ENCODE measurements around the gene THY1.
"Not testable (repeated sequence)": the region's sequence is repeated elsewhere in the genome, so short reads cannot be mapped to it uniquely, and the experiment has no call there.

THY1 gene

DNA sequence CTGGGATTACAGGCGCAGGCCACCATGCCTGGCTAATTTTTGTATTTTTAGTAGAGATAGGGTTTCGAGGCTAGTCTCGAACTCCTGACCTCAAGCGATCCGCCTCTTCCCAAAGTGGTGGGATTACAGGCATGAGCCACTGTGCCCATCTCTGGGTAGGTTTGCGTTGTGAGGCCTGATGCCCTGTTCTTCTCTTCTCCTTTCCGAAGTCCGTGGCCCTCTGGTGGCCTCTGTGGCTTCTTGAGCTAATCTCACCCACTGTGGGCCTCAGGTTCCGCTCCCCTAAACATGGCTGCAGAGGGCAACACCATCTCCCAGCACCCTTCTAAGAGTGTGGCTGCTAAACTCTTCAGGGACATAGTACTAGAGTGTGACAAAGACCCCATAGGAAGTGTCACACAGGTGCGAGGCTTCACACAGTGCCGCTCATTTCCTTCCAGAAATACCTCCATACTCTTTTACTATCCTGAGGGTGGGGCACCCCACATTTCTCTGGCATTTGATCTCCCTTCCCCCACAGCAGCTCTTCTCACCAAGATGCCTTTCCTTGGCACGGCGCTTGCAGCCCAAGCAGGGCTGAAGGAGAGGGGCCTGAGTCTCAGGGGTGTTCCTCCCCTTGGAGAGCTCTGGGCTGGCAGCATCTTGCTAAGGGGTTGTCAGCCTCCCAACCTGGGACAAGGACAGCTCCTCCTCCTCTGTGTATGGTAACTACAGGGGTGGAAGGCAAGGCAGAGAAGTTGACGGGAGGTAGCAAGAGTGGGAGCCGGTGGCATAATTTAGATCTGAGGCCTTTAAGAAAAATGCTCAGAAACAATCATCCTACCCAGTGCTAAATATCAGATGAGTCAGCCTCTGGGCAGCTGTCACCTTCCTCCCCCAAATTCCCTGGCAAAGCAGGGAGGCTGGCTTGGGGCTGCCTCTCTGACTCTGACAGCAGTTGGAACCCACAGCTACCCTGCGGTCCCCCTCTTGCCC is 6.1 kb downstream of the THY1 start:
- no peak overlapping the region for H3K27ac ChIP-seq (ENCODE audit: low read depth, low read length)
- H3K4me3 ChIP-seq (ENCODE audit: low read length) = no peak overlapping the region
- 77% methylated on average over 16 of the region's 16 CpGs for WGBS
- H3K9me3 ChIP-seq (ENCODE audit: insufficient read depth, low read depth, low read length) = no peaks in the 10 kb centered on the region
- H3K4me1 ChIP-seq (ENCODE audit: insufficient read depth, low read length) = peaks cover 15% of the 10 kb centered on the region
- H3K36me3 ChIP-seq (ENCODE audit: insufficient read depth, low read length) = peaks cover 28% of the 10 kb centered on the region
- H3K9ac ChIP-seq (ENCODE audit: low read depth, low read length) = peak overlapping the region; percentile 3; the same call in 1 of the 2 replicates
- no peaks in the 10 kb centered on the region for H3K27me3 ChIP-seq (ENCODE audit: insufficient read depth, low read length)

DNA sequence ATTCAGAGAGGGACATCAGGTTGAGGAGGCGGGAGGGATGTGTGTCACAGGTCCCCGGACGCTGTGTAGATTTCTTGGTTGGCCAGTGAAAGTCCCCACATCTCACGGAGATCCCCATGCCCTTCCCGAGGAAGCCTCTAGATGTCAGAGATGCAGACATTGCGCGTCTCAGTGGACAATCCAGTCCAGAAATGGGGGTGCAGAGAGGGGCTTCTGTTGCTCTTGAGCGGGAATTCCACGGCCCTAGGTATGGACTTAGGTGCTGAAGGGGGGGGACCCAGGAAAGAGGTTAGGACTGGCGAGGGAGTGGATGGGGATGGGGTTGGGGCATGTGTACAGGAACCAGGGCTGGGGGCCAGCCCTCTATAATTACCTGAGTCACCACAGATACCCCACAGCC is 7.0 kb downstream of the THY1 start:
- Histone ChIP-seq H3K9me3 (ENCODE audit: insufficient read depth, low read depth, low read length) (no peaks in the 10 kb centered on the region), H3K27ac (ENCODE audit: low read depth, low read length) (no peak overlapping the region), H3K27me3 (ENCODE audit: insufficient read depth, low read length) (no peaks in the 10 kb centered on the region), H3K4me1 (ENCODE audit: insufficient read depth, low read length) (peaks cover 13% of the 10 kb centered on the region), H3K4me3 (ENCODE audit: low read length) (no peak overlapping the region), H3K9ac (ENCODE audit: low read depth, low read length) (no peak overlapping the region), H3K36me3 (ENCODE audit: insufficient read depth, low read length) (peaks cover 28% of the 10 kb centered on the region)
- 93% methylated on average over 10 of the region's 10 CpGs for WGBS

DNA sequence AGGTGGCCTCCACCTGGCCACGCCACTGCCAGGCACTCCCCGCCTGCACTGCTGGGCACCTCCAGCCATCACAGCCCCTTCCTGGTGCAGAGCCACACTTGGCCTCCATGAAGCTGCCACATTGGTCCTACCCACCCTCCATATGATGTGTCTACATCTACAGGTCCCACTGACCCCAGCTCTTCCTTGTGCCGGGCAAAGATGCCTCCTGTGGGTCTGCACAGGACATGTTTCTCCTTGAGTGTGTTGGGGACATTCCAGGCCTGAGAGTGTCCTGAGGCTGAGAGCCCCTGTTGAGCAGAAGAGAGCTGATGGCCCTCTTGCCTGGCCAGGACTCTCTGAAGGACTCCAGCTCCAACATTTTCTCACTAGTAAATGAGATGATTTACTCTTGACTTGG is 7.5 kb downstream of the THY1 start:
- 90% methylated on average over 3 of the region's 3 CpGs for WGBS
- peaks cover 24% of the 10 kb centered on the region for H3K36me3 ChIP-seq (ENCODE audit: insufficient read depth, low read length)
- no peaks in the 10 kb centered on the region for H3K9me3 ChIP-seq (ENCODE audit: insufficient read depth, low read depth, low read length)
- H3K9ac ChIP-seq (ENCODE audit: low read depth, low read length) = no peak overlapping the region
- peaks cover 8% of the 10 kb centered on the region for H3K4me1 ChIP-seq (ENCODE audit: insufficient read depth, low read length)
- no peak overlapping the region for H3K4me3 ChIP-seq (ENCODE audit: low read length)
- no peak overlapping the region for H3K27ac ChIP-seq (ENCODE audit: low read depth, low read length)
- no peaks in the 10 kb centered on the region for H3K27me3 ChIP-seq (ENCODE audit: insufficient read depth, low read length)

DNA sequence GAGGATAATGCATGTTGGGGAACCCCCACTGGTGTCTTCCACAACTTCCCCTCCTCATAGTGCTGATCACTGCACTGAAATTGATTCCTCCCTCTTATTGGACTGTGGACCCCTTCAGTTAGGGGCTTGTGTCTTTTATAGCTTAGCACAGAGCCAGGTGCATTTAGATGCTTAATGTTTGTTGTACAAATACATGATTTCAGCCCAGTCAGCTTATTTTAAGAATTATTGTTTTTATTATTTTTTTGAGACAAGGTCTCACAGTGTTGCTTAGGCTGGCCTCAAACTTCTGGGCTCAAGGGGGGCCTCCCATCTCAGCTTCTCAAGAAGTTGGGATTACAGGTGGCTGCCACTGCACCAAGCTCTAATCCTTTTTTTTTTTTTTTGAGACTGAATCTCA is 8.2 kb downstream of the THY1 start:
- no peaks in the 10 kb centered on the region for H3K9me3 ChIP-seq (ENCODE audit: insufficient read depth, low read depth, low read length)
- peaks cover 6% of the 10 kb centered on the region for H3K4me1 ChIP-seq (ENCODE audit: insufficient read depth, low read length)
- H3K27ac ChIP-seq (ENCODE audit: low read depth, low read length) = no peak overlapping the region
- no peak overlapping the region for H3K9ac ChIP-seq (ENCODE audit: low read depth, low read length)
- H3K4me3 ChIP-seq (ENCODE audit: low read length) = no peak overlapping the region
- H3K27me3 ChIP-seq (ENCODE audit: insufficient read depth, low read length) = no peaks in the 10 kb centered on the region
- peaks cover 16% of the 10 kb centered on the region for H3K36me3 ChIP-seq (ENCODE audit: insufficient read depth, low read length)

DNA sequence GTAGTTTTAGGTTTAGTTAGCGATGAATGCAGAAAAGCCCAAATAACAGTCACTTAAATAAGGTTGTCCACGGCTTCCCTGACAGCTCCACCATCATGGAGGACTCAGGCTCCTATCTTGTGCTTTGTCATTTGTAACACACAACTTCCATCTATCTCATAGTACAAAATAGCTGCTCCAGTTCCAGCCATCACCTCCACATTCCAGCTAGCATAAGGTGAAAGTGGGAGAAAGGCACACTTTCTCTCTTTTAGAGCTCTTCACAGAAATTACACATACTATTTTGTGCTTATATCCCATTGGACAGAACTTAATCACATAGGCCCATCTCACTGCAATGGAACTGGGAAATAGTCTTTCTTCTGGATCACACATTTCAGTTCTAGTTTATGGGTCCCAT is 8.7 kb downstream of the THY1 start:
- H3K27ac ChIP-seq (ENCODE audit: low read depth, low read length) = no peak overlapping the region
- peaks cover 12% of the 10 kb centered on the region for H3K36me3 ChIP-seq (ENCODE audit: insufficient read depth, low read length)
- H3K27me3 ChIP-seq (ENCODE audit: insufficient read depth, low read length) = no peaks in the 10 kb centered on the region
- H3K9me3 ChIP-seq (ENCODE audit: insufficient read depth, low read depth, low read length) = no peaks in the 10 kb centered on the region
- H3K4me1 ChIP-seq (ENCODE audit: insufficient read depth, low read length) = peaks cover 6% of the 10 kb centered on the region; the same call in 1 of the 2 replicates
- WGBS = 95% methylated on average over 2 of the region's 2 CpGs
- H3K9ac ChIP-seq (ENCODE audit: low read depth, low read length) = no peak overlapping the region
- H3K4me3 ChIP-seq (ENCODE audit: low read length) = no peak overlapping the region

DNA sequence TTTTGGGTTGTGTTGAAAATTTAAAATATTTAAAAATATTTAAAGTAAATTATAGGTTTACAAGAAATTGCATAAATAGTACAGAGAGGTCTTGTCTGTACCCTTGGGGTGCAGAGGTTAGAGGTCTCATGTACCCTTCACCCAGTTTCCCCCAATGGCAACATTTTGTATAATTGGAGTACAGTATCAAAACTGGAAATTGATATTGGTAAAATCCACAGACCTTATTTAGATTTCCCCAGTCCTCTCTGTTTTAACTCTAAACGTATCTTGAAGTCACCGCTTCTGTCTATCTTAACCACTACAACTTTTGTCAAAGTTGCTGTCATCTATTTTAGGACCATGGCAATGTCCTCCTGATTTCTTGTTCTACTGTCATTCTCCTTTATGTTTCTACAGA is 10.9 kb downstream of the THY1 start:
- no peaks in the 10 kb centered on the region for H3K36me3 ChIP-seq (ENCODE audit: insufficient read depth, low read length)
- no peaks in the 10 kb centered on the region for H3K27me3 ChIP-seq (ENCODE audit: insufficient read depth, low read length)
- H3K4me1 ChIP-seq (ENCODE audit: insufficient read depth, low read length) = no peaks in the 10 kb centered on the region
- no peaks in the 10 kb centered on the region for H3K9me3 ChIP-seq (ENCODE audit: insufficient read depth, low read depth, low read length)
- no peak overlapping the region for H3K4me3 ChIP-seq (ENCODE audit: low read length)
- WGBS = 98% methylated on average over 2 of the region's 2 CpGs
- no peak overlapping the region for H3K9ac ChIP-seq (ENCODE audit: low read depth, low read length)
- H3K27ac ChIP-seq (ENCODE audit: low read depth, low read length) = no peak overlapping the region

DNA sequence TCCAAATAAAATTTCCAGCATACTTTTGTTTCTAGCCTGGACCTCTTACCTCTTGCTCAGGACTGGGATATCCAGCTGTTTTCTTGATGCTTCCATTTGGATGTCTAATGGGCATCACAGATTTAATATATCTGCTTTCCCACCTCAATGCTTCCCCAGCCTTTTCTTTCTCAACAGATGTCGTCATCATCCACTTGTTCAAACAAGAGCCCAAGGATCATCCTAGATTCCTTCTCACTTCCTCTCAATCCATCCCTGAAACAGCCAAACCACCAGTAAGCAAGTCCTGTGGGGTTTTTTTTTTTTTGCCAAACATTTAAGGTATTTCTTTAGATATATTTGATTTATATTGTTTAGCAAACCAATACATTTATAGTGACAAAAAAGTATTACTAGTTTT is 12.5 kb downstream of the THY1 start:
- Histone ChIP-seq H3K9ac (ENCODE audit: low read depth, low read length) (no peak overlapping the region), H3K36me3 (ENCODE audit: insufficient read depth, low read length) (no peaks in the 10 kb centered on the region), H3K4me1 (ENCODE audit: insufficient read depth, low read length) (no peaks in the 10 kb centered on the region), H3K27ac (ENCODE audit: low read depth, low read length) (no peak overlapping the region), H3K4me3 (ENCODE audit: low read length) (no peak overlapping the region), H3K27me3 (ENCODE audit: insufficient read depth, low read length) (no peaks in the 10 kb centered on the region), H3K9me3 (ENCODE audit: insufficient read depth, low read depth, low read length) (no peaks in the 10 kb centered on the region)
- 87% methylated on average over 1 of the region's 1 CpG for WGBS

DNA sequence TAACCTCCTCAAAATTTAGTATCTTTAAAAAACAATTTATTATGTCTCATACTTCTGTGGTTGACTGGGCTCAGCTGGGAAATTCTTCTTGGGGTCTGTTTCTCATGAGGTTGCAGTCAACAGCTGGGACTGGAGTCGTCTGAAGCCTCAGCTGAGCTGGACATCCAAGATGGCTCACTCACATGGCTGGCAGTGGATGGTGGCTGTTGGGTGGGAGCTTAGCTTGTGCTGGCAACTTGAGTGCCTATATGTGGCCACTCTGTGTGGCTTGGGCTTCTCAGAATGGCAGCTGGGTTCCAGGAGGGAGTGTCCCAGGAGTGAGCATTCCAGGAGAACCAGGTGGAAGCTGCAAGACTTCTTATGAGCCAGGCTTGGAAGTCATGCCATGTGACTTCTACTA is 13.2 kb downstream of the THY1 start:
- Histone ChIP-seq H3K9me3 (ENCODE audit: insufficient read depth, low read depth, low read length) (no peaks in the 10 kb centered on the region), H3K9ac (ENCODE audit: low read depth, low read length) (no peak overlapping the region), H3K4me1 (ENCODE audit: insufficient read depth, low read length) (no peaks in the 10 kb centered on the region), H3K4me3 (ENCODE audit: low read length) (no peak overlapping the region), H3K27ac (ENCODE audit: low read depth, low read length) (no peak overlapping the region), H3K36me3 (ENCODE audit: insufficient read depth, low read length) (no peaks in the 10 kb centered on the region), H3K27me3 (ENCODE audit: insufficient read depth, low read length) (no peaks in the 10 kb centered on the region)
- WGBS = 91% methylated on average over 1 of the region's 1 CpG

DNA sequence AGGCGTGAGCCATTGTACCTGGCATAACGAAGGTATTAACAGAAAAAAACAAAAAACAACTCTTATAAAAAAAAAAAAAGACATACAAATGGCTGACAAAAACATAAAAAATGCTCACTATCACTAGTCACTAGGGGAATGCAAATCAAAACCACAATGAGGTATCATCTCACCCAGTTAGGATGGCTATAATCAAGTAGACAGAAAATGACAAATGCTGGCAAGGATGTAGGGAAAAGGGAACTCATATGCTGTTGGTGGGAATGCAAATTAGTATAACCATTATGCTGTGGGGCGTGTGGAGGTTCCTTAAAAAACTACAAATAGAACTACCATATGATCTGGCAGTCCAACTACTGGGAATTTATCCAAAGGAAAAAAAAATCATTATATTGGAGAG is 17.0 kb downstream of the THY1 start:
- WGBS = 93% methylated on average over 2 of the region's 3 CpGs
- no peaks in the 10 kb centered on the region for H3K4me1 ChIP-seq (ENCODE audit: insufficient read depth, low read length)
- no peaks in the 10 kb centered on the region for H3K27me3 ChIP-seq (ENCODE audit: insufficient read depth, low read length)
- H3K9ac ChIP-seq (ENCODE audit: low read depth, low read length) = no peak overlapping the region
- no peak overlapping the region for H3K27ac ChIP-seq (ENCODE audit: low read depth, low read length)
- H3K36me3 ChIP-seq (ENCODE audit: insufficient read depth, low read length) = no peaks in the 10 kb centered on the region
- H3K4me3 ChIP-seq (ENCODE audit: low read length) = no peak overlapping the region
- H3K9me3 ChIP-seq (ENCODE audit: insufficient read depth, low read depth, low read length) = peaks cover 2% of the 10 kb centered on the region; the same call in 1 of the 2 replicates

DNA sequence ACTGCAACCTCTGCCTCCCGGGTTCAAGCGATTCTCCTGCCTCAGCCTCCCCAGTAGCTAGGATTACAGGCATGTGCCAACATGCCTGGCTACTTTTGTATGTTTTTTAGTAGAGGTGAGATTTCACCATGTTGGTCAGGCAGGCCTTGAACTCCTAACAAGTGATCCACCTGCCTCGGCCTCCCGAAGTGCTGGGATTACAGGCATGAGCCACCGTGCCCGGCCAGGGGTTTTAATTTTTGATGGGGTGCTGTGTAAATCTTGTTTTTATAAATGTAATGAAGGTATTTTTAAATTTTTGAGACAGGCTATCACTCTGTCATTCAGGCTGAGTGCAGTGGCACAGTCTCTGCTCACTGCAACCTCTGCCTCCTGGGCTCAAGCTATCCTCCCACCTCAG is 17.5 kb downstream of the THY1 start:
- H3K4me3 ChIP-seq (ENCODE audit: low read length); H3K9ac ChIP-seq (ENCODE audit: low read depth, low read length); H3K27me3 ChIP-seq (ENCODE audit: insufficient read depth, low read length); H3K4me1 ChIP-seq (ENCODE audit: insufficient read depth, low read length); H3K36me3 ChIP-seq (ENCODE audit: insufficient read depth, low read length); H3K27ac ChIP-seq (ENCODE audit: low read depth, low read length); H3K9me3 ChIP-seq (ENCODE audit: insufficient read depth, low read depth, low read length): not testable (repeated sequence)
- whole genome bisulfite sequencing = 98% methylated on average over 6 of the region's 6 CpGs

DNA sequence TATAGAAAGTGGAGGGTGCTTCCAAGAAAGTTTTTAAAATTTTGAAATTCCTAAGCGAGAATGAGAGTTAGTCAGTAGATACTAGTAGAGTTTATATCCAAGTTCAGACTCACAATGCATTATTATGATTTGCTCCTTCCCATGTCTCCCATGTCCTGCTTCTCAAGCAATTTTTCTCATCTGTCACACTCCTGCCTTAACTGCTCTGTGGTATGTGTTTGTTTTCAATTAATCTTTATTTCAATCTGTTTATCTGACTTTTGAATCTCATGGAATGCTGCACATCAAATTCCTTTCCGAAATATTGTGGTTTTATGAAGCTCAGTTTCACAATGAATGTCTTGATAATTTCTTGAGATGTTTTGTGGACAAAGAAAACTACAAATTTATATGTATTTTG is 18.1 kb downstream of the THY1 start:
- H3K27ac ChIP-seq (ENCODE audit: low read depth, low read length) = no peak overlapping the region
- no peaks in the 10 kb centered on the region for H3K27me3 ChIP-seq (ENCODE audit: insufficient read depth, low read length)
- no peak overlapping the region for H3K9ac ChIP-seq (ENCODE audit: low read depth, low read length)
- H3K4me3 ChIP-seq (ENCODE audit: low read length) = no peak overlapping the region
- no peaks in the 10 kb centered on the region for H3K4me1 ChIP-seq (ENCODE audit: insufficient read depth, low read length)
- H3K9me3 ChIP-seq (ENCODE audit: insufficient read depth, low read depth, low read length) = peaks cover 7% of the 10 kb centered on the region; the same call in 1 of the 2 replicates
- WGBS = 86% methylated on average over 2 of the region's 2 CpGs
- no peaks in the 10 kb centered on the region for H3K36me3 ChIP-seq (ENCODE audit: insufficient read depth, low read length)

Measured in HUES64 (cell line).